Subcutaneous abdominal adipose tissue (tissue), 5 donors: ENCODE data around the gene CLEC4M.
"Not testable (repeated sequence)": the region's sequence is repeated elsewhere in the genome, so short reads cannot be mapped to it uniquely, and the experiment has no call there.

ENCODE experiments used
- H3K27ac ChIP-seq: one replicate; pipeline ENCODE4 v1.7.0; 2013; ENCODE audit warnings: low read depth, mild to moderate bottlenecking, inconsistent platforms, low read length, moderate library complexity
- H3K27me3 ChIP-seq, 5 donors: one replicate each; pipeline ENCODE4 v1.7.0; 2013; ENCODE audit warnings: low read length in 5 of 5, inconsistent platforms in 1 of 5; ENCODE audit not compliant: control insufficient read depth in 5 of 5, insufficient read depth in 4 of 5
- H3K36me3 ChIP-seq, 5 donors: one replicate each; pipeline ENCODE4 v1.7.0; 2013; ENCODE audit warnings: low read length in 5 of 5; ENCODE audit not compliant: control insufficient read depth in 5 of 5, insufficient read depth in 5 of 5
- H3K4me1 ChIP-seq, 5 donors: one replicate each; pipeline ENCODE4 v1.7.0; 2013; ENCODE audit warnings: low read length in 5 of 5, mild to moderate bottlenecking in 3 of 5, moderate library complexity in 1 of 5; ENCODE audit not compliant: control insufficient read depth in 5 of 5, insufficient read depth in 5 of 5
- H3K4me3 ChIP-seq, 5 donors: one replicate each; pipeline ENCODE4 v1.7.0; 2013; ENCODE audit warnings: low read length in 5 of 5, low read depth in 1 of 5
- H3K9ac ChIP-seq, 5 donors: one replicate each; pipeline ENCODE4 v1.7.0; 2013; ENCODE audit warnings: low read length in 5 of 5, mild to moderate bottlenecking in 4 of 5, moderate library complexity in 3 of 5
- H3K9me3 ChIP-seq, 5 donors: one replicate each; pipeline ENCODE4 v1.7.0; 2013; ENCODE audit warnings: low read length in 5 of 5; ENCODE audit not compliant: control insufficient read depth in 5 of 5
- donor health status: healthy.
- donor health status: healthy.
- donor health status: healthy.
- donor health status: healthy.
- donor health status: healthy.

CLEC4M gene

DNA sequence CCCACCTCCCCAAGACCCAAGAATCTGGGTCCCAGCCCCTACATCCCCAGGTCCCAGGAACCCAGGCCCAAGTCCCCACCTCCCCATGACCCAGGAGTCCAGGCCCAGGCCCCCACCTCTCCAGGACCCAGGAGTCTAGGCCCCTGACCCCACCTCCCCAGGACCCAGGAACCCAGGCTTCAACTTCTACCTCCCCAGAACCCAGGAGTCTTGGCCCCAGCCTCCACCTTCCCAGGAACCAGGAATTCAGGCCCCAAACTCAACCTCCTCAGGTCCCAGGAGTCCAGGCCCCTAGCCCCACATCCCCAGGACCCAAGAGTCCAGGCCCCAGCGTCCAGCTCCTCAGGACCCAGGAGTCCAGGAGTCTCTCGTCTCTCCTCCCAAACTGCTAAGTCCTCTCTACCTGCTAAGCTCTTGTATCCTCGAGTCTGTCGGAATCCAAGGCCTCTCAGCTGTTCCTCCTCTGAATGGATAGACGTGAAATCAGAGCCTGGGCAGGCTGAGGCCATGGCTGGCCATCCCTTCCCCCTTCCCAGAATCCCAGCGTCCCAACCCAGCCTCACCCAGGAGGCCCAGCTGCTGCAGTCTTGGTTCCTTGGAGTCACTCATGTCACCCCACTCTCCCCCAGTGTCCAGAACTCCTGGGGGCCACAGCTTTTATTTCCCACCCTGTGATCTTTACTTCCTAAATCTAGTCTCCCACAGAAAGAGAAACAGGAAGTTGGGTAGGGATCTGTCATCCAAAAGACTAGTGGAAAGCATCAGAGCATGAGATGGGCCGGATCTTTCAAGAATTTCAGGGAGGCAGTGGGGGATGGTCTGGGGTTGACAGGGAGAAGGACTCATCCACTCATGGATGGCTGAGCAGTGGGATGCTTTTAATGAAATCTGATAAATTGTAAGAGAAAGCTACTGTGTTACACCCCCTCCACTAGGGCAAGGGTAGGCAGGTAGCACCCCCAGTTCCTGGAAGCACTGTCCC is 15.8 kb upstream of the CLEC4M start, which contains the start of gene CD209:
Gene CD209 (minus strand): TSS at position 632 of the 982 bp plus-strand sequence. CDS start 23 bp downstream, at position 609.
- Histone ChIP-seq H3K27ac (no peak within 1 kb of the TSS), H3K9ac (peak within 1 kb of the TSS in 2 of 5 donors; percentile 46 to 59), H3K27me3 (peaks cover 0 to 15% (median 7%) of the 10 kb centered on the region in 5 donors), H3K36me3 (no peaks in the 10 kb centered on the region), H3K9me3 (peaks cover 0 to 4% (median 0%) of the 10 kb centered on the region in 5 donors), H3K4me3 (peak within 1 kb of the TSS; percentile 16 to 44 (median 34)), H3K4me1 (peaks cover 0 to 3% (median 0%) of the 10 kb centered on the region in 5 donors)

DNA sequence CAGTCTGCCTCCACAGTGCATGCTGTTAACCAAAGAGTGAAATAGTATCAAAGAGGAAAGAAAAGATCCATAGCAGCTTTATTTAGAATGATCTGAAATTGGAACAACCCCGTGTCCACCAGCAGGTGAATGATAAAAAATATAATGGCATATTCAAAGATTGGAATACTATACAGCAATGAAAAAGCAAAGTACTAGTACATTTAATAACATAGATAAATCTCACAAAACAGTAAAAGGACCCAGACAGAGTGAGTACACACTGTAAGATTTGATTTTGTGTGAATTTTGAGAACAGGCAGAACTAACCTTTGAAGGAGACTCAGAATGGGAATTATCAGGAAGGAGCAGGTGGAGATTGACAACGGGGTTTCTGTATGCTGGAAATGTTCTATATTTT is 14.9 kb upstream of the CLEC4M start:
- no peaks in the 10 kb centered on the region for H3K36me3 ChIP-seq
- no peak overlapping the region for H3K9ac ChIP-seq
- H3K9me3 ChIP-seq, result peaks cover 0 to 4% (median 0%) of the 10 kb centered on the region in 5 donors
- no peak overlapping the region for H3K4me3 ChIP-seq
- H3K27me3 ChIP-seq, result peaks cover 0 to 15% (median 6%) of the 10 kb centered on the region in 5 donors
- peaks cover 0 to 3% (median 0%) of the 10 kb centered on the region in 5 donors for H3K4me1 ChIP-seq
- no peak overlapping the region for H3K27ac ChIP-seq

DNA sequence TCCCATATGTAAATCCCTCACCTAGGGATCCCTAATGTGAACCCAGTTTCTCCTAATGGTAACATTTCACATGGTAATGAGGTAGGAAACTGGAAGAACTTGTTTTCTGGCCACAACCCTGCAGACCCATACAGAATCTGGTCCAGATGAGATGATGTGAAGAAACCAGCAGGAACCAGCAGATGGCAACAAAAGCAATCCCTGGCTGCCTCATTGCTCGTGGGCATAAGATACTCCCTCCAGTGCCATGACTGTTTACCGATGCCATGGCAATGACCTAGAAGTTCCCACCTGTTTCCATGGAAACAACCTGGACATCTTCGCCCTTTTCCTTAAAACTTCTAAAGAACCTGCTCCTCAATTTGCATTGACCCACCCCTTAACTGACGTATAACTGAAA is 14.3 kb upstream of the CLEC4M start:
- Histone ChIP-seq H3K4me1 (peaks cover 0 to 3% (median 0%) of the 10 kb centered on the region in 5 donors), H3K27me3 (peaks cover 0 to 15% (median 4%) of the 10 kb centered on the region in 5 donors), H3K9ac (no peak overlapping the region), H3K36me3 (no peaks in the 10 kb centered on the region), H3K27ac (no peak overlapping the region), H3K4me3 (no peak overlapping the region), H3K9me3 (peaks cover 0 to 4% (median 0%) of the 10 kb centered on the region in 5 donors)

DNA sequence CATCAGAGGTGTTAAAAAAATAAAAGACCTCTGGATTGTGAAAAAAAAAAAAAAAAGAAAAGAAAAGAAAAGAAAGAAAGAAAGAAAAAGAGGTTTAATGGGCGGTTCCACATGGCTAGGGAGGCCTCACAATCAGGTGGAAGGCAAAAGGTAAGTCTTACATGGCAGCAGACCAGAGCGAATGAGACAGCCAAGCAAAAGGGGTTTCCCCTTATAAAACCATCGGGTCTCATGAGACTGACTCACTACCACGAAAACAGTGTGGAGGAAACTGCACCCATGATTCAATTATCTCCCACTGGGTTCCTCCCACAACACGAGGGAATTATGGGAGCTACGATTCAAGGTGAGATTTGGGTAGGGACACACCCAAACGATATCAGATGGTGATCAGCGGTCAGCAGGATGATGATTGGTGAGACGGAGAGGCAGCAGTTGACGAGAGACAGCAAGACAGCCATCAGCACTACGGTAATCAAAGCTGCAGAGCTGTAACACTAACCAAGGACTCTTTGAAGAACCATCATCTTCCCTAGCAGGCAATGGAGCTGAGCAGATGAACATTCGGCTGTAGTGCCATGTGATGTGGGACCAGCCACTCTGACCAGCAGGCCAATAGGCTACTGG is 11.8 kb upstream of the CLEC4M start:
- Histone ChIP-seq H3K36me3 (no peaks in the 10 kb centered on the region), H3K27me3 (peaks cover 0 to 12% (median 4%) of the 10 kb centered on the region in 5 donors), H3K9ac (no peak overlapping the region), H3K4me1 (peaks cover 0 to 1% (median 0%) of the 10 kb centered on the region in 5 donors), H3K9me3 (peaks cover 3 to 10% (median 4%) of the 10 kb centered on the region in 5 donors), H3K4me3 (no peak overlapping the region), H3K27ac (no peak overlapping the region)

DNA sequence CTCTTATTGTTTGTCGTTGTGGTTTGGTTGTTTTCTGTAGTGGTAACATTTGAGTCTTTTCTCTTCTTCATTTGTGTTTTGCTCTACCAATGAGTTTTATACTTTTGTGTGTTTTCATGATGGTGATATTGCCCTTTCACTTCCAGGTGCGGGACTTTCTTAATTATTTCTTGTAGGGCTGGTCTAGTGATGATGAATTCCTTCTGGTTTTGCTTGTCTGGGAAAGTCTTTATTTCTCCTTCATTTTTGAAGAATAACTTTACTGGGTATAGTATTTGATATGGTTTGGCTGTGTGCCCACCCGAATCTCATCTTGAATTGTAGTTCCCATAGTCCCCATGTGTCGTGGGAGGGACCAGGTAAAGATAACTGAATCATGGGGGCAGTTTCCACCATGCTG is 6.8 kb upstream of the CLEC4M start:
- Histone ChIP-seq H3K4me1 (no peaks in the 10 kb centered on the region), H3K36me3 (no peaks in the 10 kb centered on the region), H3K4me3 (no peak overlapping the region), H3K27me3 (peaks cover 0 to 8% (median 7%) of the 10 kb centered on the region in 5 donors), H3K27ac (no peak overlapping the region), H3K9me3 (peaks cover 8 to 40% (median 39%) of the 10 kb centered on the region in 5 donors), H3K9ac (no peak overlapping the region)

DNA sequence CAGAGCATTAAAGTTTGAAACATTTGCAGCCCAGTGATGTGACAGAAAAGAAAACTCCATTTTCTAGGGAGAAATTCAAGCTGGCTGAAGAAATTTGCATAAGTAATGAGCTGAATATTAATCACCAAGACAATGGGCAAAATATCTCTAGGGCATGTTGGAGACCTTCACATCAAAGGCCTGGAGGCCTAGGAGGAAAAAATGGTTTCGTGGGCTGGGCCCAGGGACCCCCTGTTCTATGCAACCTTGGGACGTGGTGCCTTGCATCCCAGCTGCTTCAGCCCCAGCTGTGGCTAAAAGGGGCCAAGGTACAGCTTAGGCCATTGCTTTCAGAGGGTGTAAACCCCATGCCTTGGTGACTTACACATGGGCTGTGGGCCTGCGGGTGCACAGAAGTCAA is 5.7 kb upstream of the CLEC4M start:
- H3K36me3 ChIP-seq, result no peaks in the 10 kb centered on the region
- no peaks in the 10 kb centered on the region for H3K4me1 ChIP-seq
- H3K27me3 ChIP-seq, result peaks cover 0 to 9% (median 5%) of the 10 kb centered on the region in 5 donors
- peaks cover 8 to 40% (median 39%) of the 10 kb centered on the region in 5 donors for H3K9me3 ChIP-seq
- H3K4me3 ChIP-seq, result peak overlapping the region in 1 of 5 donors; percentile 1
- no peak overlapping the region for H3K9ac ChIP-seq
- H3K27ac ChIP-seq, result no peak overlapping the region

DNA sequence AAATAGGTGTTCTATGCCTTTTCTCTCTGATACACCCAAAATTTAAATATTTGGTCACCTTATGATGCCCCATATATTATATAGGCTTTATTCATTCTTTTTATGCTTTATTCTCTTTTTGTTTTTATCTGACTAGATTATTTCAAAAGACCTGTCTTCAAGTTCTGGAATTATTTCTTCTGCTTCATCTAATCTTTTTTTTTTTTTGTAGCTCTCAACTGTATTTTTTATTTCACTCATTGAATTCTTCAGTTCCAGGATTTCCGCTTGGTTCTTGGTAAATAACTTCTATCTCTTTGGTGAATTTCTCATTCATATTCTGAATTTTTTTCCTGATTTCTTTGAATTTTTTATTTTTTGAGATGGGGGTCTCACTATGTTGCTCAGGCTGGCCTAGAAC is 3.9 kb upstream of the CLEC4M start:
- peaks cover 0 to 5% (median 0%) of the 10 kb centered on the region in 5 donors for H3K4me1 ChIP-seq
- no peak overlapping the region for H3K9ac ChIP-seq
- H3K9me3 ChIP-seq, result peaks cover 8 to 40% (median 39%) of the 10 kb centered on the region in 5 donors
- no peak overlapping the region for H3K4me3 ChIP-seq
- H3K27ac ChIP-seq, result no peak overlapping the region
- peaks cover 0 to 9% (median 7%) of the 10 kb centered on the region in 5 donors for H3K27me3 ChIP-seq
- no peaks in the 10 kb centered on the region for H3K36me3 ChIP-seq

DNA sequence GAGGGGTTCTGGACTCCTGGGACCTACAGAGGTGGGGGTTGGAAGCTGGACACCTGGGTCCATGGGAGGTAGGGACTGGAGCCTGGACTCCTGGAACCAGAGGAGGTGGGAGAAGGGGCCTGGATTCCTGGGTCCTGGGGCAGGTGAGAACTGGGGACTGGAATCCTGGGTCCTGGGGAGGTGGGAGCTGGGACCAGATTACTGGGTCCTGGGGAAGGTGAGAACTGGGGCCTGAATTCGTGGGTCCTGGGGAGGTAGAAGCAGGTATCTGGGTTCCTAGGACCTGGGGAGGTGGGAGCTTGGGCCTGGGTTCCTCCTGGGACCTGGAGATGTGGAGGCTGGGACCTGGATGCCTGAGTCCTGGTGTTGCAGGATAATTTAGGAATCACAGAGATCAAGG is 653 bp downstream of the CLEC4M start:
- Histone ChIP-seq H3K9ac (no peak overlapping the region), H3K27me3 (peaks cover 0 to 18% (median 14%) of the 10 kb centered on the region in 5 donors), H3K4me3 (no peak overlapping the region), H3K9me3 (peaks cover 3 to 13% (median 10%) of the 10 kb centered on the region in 5 donors), H3K4me1 (peaks cover 0 to 9% (median 5%) of the 10 kb centered on the region in 5 donors), H3K27ac (no peak overlapping the region), H3K36me3 (no peaks in the 10 kb centered on the region)

DNA sequence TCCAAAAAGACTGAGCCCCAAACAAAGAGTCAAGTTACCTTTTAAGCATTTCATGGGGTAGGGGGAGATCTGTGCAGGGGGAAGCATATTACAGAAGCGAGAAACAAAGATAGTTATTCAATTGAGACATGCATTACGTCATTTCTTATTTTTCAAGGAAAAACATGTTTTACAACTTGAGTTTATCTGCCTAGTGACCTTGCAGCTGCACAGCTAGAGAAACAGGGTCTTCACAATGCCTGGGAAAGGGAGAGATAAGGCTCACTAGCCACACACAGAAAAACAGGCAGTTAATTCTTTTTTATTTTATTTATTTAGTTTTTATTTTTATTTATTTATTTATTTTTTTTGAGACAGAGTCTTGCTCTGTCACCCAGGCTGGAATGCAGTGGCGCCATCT is 1.1 kb downstream of the CLEC4M start:
- H3K36me3 ChIP-seq, H3K4me3 ChIP-seq, H3K27ac ChIP-seq, H3K9ac ChIP-seq, H3K4me1 ChIP-seq: not testable (repeated sequence)
- H3K9me3 ChIP-seq, result peaks cover 3 to 13% (median 6%) of the 10 kb centered on the region in 5 donors
- H3K27me3 ChIP-seq, result peaks cover 0 to 18% (median 14%) of the 10 kb centered on the region in 5 donors
